ENCODE results near the gene RNASE7.
"Not testable (repeated sequence)": the region's sequence is repeated elsewhere in the genome, so short reads cannot be mapped to it uniquely, and the experiment has no call there.

RNASE7 gene

DNA sequence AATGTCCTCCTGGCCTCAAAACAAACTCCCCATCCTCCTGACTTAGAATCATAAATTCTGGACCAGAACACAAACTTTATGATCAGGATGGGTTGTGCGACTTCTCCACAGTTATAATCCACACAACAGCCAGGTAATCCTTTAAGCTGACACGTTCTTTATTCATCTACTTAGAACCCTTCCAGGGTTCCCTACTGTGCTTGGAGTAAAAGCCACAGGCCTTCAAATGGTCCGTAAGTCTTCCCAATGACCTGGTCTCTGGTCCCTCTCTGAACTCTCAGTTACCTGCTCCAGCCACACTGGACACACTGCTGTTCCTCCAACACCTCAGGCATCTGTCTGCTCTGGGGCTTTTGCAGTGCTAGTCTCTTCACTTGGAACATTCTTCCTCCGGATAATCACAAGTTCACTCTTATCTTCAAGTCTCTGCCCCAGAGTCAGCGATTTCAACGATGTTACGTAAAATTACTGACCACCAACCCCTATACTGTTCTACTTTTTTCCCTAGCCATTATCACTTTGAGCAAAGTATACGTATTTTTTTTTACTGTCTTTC lies 1.7 kb upstream of the RNASE7 start:
- ChIA-PET POLR2A (no interaction called here), CTCF (interaction anchor here (0.7 to 4.1 kb wide), 16 partner anchors 9 to 181 kb away, joined by 3 to 66 read pairs (median 3); partner anchors contain the start of genes RNASE8 and TPPP2)
- no peak for DNase-seq (ENCODE audit: extremely low spot score)
- TF ChIP-seq, protein P1, sequence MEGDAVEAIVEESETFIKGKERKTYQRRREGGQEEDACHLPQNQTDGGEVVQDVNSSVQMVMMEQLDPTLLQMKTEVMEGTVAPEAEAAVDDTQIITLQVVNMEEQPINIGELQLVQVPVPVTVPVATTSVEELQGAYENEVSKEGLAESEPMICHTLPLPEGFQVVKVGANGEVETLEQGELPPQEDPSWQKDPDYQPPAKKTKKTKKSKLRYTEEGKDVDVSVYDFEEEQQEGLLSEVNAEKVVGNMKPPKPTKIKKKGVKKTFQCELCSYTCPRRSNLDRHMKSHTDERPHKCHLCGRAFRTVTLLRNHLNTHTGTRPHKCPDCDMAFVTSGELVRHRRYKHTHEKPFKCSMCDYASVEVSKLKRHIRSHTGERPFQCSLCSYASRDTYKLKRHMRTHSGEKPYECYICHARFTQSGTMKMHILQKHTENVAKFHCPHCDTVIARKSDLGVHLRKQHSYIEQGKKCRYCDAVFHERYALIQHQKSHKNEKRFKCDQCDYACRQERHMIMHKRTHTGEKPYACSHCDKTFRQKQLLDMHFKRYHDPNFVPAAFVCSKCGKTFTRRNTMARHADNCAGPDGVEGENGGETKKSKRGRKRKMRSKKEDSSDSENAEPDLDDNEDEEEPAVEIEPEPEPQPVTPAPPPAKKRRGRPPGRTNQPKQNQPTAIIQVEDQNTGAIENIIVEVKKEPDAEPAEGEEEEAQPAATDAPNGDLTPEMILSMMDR (IDR thresholded peaks at IDR 0.05; ENCODE audit: control extremely low read depth, extremely low read depth, low read depth, missing control alignments): no peak

DNA sequence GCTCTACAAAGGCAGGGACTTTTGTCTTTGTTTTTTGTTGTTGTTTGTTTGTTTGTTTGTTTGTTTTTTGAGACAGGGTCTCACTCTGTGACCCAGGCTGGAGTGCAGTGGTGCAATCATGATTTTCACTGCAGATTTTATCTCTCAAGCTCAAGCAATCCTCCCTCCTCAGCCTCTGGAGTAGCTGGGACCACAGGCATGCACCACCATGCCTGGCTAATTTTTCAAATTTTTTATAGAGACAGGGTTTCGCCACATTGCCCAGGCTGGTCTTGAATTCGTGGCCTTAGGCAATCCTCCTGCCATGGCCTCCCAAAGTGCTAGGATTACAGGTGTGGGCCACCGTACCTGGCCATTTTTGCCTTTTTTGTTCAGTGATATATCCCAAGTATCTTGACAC lies 1.2 kb upstream of the RNASE7 start:
- DNase-seq (ENCODE audit: extremely low spot score); POLR2A ChIA-PET: not testable (repeated sequence)
- CTCF ChIA-PET: interaction anchor here (0.9 to 4.1 kb wide), 13 partner anchors 9 to 182 kb away, joined by 3 to 66 read pairs (median 3); partner anchors contain the start of genes RNASE8 and TPPP2

DNA sequence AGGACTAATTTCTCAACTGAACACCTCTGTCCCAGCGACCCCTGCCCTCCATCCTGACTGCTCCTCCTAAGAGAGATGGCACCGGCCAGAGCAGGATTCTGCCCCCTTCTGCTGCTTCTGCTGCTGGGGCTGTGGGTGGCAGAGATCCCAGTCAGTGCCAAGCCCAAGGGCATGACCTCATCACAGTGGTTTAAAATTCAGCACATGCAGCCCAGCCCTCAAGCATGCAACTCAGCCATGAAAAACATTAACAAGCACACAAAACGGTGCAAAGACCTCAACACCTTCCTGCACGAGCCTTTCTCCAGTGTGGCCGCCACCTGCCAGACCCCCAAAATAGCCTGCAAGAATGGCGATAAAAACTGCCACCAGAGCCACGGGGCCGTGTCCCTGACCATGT lies 756 bp downstream of the RNASE7 start:
- TF ChIP-seq, protein P1 (IDR thresholded peaks at IDR 0.05; ENCODE audit: control extremely low read depth, extremely low read depth, low read depth, missing control alignments): no peak
- ChIA-PET CTCF (interaction anchor here (1.0 to 2.8 kb wide), 5 partner anchors 9 to 71 kb away, joined by 3 to 20 read pairs (median 7); partner anchors contain the start of gene ARHGEF40), POLR2A (no interaction called here)
- no peak for DNase-seq (ENCODE audit: extremely low spot score)

DNA sequence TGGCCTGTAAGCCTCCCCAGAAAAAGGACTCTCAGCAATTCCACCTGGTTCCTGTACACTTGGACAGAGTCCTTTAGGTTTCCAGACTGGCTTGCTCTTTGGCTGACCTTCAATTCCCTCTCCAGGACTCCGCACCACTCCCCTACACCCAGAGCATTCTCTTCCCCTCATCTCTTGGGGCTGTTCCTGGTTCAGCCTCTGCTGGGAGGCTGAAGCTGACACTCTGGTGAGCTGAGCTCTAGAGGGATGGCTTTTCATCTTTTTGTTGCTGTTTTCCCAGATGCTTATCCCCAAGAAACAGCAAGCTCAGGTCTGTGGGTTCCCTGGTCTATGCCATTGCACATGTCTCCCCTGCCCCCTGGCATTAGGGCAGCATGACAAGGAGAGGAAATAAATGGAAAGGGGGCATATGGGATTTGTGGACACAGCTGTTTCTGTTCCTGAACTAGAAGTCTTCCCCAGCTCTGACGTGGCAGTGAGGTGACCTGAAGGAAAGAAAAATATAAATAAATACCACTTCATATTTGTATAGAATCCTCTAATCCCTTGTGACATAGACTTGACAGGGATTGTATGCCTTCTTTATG lies 1.3 kb downstream of the RNASE7 start:
- ChIA-PET POLR2A (no interaction called here), CTCF (interaction anchor here (1.0 to 2.8 kb wide), 7 partner anchors 10 to 71 kb away, joined by 3 to 20 read pairs (median 4); partner anchors contain the start of gene ARHGEF40)
- no peak for DNase-seq (ENCODE audit: extremely low spot score)
- TF ChIP-seq, protein P1 (IDR thresholded peaks at IDR 0.05; ENCODE audit: control extremely low read depth, extremely low read depth, low read depth, missing control alignments): no peak

DNA sequence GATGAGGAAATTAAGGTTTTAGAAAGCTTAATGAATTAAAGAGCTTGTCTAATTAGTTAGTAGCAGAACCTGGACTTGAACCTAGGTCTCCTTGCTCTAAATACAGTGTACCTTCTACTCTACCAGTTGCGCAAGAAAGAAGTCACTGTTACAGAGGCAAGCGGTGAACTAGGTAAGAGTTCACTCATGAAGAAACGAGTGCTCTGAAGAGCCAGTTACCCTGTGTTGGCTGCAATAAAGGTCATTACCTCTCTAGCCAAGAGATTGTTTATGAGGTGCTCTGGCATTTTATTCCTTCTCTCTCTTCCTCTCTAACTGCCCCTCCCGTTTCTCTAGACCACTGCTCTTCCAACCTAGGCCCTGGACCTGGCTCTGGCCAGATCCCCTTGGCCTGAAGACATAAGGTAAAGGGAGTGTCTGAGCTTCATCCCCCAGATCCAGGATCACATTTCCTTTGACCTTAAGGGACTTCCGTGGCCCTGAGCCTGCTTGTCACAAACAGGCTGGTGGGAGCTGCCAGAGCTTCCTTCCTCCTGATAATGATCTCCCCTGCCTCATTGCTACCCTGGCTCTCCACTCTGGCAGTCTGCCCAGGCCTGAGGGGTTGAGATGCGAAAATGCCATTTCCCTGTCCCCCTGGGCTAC lies 1.9 kb downstream of the RNASE7 start:
- CTCF ChIA-PET: interaction anchor here (1.0 to 2.8 kb wide), 6 partner anchors 22 to 72 kb away, joined by 3 to 20 read pairs (median 6); partner anchors contain the start of gene ARHGEF40
- TF ChIP-seq, protein P1 (IDR thresholded peaks at IDR 0.05; ENCODE audit: control extremely low read depth, extremely low read depth, low read depth, missing control alignments): no peak
- POLR2A ChIA-PET: no interaction called here
- DNase-seq (ENCODE audit: extremely low spot score): no peak

DNA sequence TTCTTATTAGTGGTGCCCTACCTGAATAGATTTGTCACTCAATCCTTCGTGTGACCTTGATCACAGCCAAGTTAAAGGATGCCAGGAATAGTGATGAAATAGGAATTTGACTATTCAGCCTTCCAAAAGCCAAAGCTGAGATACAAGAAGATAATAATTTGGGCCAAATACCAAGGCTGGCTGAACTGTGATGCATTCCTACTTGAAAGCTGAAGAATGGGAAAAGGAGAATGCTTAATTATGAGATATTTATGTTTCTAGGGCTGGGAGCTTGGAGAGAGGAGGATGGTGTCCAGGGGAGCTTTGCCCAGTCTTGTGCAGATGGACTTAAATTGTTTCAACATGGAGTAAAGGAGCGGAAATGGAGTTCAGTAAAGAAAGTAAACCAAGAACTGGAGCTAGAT lies 5.2 kb downstream of the RNASE7 start:
- ChIA-PET POLR2A (no interaction called here), CTCF (interaction anchor here (0.8 to 3.9 kb wide), 11 partner anchors 11 to 76 kb away, joined by 3 to 28 read pairs (median 4); partner anchors contain the start of gene RNASE13)
- TF ChIP-seq, protein P1 (IDR thresholded peaks at IDR 0.05; ENCODE audit: control extremely low read depth, extremely low read depth, low read depth, missing control alignments): no peak
- DNase-seq (ENCODE audit: extremely low spot score): no peak
